Epithelial cell of prostate (primary cell): ENCODE results near the gene WNT8B.

Source experiments
- DNase-seq: peaks from one replicate; pipeline ENCODE4 v3.0.0-alpha.2; 2011; ENCODE audit warnings: low read depth, low spot score
- H3K27ac ChIP-seq: fragments of 450-650 bp; 2 replicates; pipeline ENCODE4 v1.5.1; 2017; ENCODE audit warnings: mild to moderate bottlenecking

WNT8B gene

DNA sequence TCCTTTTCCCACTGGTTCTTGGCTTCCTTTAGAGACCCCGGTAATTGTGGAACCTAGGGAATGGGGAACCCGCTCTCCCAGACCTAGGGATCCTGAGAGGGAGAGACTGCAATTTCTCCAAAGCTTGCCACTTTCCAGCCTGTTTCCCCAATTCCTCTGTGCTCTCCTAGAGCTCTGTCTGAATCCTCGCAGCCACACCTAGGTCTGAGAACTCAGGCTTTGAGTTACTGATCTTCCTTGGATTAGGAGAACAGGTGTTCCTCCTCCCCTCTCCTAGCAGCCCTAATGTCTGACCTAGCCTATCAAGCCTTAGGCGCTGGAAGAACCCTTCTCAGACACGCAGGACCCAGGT lies 20.0 kb downstream of the WNT8B start:
- H3K27ac ChIP-seq = no peak overlapping the region
- DNase-seq = no peak

DNA sequence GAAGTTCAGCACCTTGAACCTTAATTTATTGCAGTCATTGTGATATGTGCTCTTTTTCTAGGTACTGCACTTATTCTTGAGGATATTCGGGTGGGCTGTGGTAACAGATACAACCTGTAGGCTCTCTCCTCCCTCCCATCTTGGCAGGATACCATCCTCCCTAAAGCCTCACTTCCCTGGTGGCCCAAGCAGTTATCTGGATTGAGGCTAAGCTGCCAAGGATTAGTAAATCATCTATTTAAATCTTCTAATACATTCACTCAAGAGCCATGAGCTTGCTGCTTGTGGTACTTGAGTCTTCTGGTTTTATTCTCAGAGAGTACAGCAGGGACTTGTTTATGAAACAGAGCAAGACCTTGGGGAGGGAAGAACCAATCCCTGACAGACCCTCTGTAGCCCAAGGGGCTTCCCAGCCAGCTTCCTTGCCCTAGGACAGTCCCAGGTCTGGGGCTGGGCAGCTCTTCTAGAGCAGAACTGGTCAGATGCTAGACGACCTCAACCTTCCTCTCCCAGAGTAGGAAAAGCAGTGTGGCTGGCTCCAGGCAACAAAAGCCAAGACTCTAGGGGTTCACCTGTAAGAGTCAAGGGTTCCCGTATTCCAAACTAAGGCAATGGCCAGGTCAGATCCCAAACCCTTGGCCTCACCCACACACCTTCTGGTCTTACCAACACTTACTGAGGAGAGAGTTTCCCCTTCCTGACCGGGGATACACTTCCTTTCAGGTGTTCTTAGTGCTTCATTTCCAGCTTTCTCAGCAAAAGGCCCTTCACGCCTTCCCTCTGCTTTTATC lies 21.3 kb downstream of the WNT8B start:
- DNase-seq = no peak
- no peak overlapping the region for H3K27ac ChIP-seq

GRCh38 chr10:100485366-100485765 lies 22.6 kb downstream of the WNT8B start:
- DNase-seq = no peak
- H3K27ac ChIP-seq = no peak overlapping the region

- H3K27ac ChIP-seq = no peak overlapping the region
- no peak for DNase-seq
Measured at GRCh38 chr10:100485801-100486495, 23.1 kb downstream of the WNT8B start.

GRCh38 chr10:100487529-100487928 lies 24.7 kb downstream of the WNT8B start:
- no peak overlapping the region for H3K27ac ChIP-seq
- DNase-seq = no peak

DNA sequence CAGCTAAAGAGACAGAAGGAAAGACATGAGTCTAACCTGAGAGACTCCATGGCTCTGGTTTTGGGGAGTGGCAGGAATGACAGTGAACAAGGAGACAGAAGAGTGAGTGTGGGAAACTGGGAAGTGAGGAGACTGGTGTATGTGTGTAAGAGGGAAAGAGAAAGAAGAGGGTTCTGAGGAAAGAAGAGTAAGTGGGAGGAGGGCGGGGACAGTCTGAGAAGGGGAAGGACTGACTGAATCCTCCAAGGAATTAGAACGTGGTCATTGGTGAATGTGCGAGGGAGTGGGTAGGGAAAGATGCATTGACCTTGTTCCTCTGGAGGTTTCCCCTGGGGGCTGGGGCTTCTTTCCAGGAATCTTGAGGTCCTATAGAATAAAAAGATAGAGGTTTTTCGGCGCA lies 26.6 kb downstream of the WNT8B start:
- DNase-seq = no peak
- no peak overlapping the region for H3K27ac ChIP-seq

GRCh38 chr10:100490531-100490930 lies 27.7 kb downstream of the WNT8B start:
- no peak overlapping the region for H3K27ac ChIP-seq
- no peak for DNase-seq

DNA sequence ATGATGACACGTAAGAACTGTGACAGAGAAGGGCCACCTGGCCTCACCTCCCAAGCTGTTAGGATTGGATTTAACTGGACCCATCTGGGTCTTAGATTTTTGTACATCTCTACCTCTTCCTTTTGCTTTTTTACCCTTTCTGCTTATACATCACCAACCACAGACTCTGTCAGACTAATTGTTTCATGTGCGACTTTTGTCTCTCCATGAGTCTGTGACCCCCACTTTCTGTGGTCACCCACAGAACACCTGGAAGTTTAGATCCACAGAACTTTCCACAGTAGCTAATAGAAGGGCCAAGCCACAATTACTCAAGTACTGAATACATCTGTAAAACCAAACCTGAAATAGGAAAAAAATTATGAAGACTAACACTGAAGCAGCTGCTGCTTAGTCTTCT lies 33.8 kb downstream of the WNT8B start:
- no peak overlapping the region for H3K27ac ChIP-seq
- no peak for DNase-seq

DNA sequence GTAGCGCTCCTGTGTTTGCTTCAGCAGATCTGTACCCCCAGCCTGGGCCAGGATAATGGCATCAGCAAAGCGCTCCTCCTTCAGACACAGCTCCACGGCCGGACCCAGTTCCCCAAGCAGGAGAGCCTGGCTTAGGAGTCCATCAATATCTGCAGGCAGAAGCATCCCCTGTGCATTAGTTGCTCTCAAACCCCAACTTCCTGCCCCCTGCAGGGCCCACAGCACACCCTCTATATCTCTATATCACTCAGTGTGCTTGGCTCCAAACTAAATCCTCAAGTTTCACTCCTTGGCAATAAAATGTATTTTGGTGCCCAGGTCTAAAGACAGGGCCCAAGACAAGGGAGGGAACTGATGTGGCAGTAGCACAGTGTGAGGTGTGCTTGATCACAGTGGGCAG lies 35.2 kb downstream of the WNT8B start:
- H3K27ac ChIP-seq = no peak overlapping the region
- DNase-seq = no peak

GRCh38 chr10:100501423-100501822 lies 38.6 kb downstream of the WNT8B start:
- DNase-seq = no peak
- H3K27ac ChIP-seq = no peak overlapping the region

DNA sequence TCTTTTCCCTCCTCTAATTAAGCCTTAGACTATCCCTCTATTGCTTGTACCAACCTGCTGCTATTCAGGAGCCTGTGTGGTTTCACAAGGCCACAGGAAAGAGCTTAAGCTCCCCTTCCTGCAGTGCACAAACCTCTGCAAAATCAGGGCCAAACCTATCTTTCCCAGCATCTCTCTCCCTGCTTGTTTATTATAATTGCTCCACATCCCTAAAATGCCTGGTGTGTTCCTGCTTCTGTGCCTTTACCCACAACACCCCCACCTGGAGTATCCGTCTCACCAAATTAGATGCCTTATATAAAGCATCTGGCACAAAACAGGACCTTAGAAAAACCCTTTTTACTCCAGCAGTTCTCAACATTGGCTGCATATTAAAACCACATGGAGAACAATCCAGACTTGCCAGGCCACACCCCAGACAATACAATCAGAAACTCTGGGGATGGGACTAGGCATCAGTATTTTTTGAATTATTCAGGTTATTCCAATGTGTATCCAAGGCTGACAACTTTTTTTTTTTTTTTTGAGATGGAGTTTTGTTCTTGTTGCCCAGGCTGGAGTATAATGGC lies 40.2 kb downstream of the WNT8B start:
- no peak overlapping the region for H3K27ac ChIP-seq
- DNase-seq = no peak

DNA sequence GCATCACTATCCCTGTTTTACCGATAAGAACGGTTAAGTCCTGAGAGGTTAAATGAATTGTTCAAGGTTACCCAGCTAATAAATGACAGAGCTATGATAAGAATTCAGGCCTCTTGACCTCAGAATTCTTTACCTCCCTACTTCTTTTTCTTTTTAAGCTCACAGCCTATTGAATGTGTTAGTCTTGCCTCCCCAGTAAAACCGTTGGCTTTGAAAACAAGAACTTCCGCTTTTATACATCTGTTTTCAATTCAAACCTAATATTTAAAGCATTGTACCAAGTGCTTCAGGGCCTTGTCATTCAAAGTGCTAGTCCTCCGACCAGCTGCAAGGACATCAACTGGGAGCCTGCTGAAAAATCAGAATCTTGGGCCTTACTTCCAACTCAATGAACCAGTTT lies 41.3 kb downstream of the WNT8B start:
- no peak for DNase-seq

DNA sequence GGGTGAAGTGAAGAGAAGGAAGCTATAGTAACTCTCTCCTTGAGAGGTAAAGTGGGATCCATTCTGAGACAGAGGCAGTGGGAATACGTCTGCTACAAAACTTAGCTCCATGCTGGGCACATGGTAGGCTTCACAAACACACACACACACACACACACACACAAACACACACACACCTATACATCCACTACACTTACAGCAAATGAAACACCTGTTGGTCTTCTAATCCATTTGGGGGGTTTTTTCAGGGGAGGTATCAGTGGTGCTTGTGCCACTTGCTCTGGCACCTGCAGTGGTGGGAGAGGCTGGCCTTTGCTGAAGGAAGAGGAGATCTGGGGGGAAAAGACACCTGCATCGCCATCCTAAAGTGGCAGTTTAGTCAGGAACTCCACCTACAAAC lies 42.4 kb downstream of the WNT8B start:
- H3K27ac ChIP-seq = no peak overlapping the region

More for the DNA sequence above, 41.3 kb downstream of the WNT8B start:
- H3K27ac ChIP-seq = no peak overlapping the region

GRCh38 chr10:100506596-100507356 lies 44.0 kb downstream of the WNT8B start:
- DNase-seq = no peak
- no peak overlapping the region for H3K27ac ChIP-seq

More for the DNA sequence above, 42.4 kb downstream of the WNT8B start:
- DNase-seq = no peak

DNA sequence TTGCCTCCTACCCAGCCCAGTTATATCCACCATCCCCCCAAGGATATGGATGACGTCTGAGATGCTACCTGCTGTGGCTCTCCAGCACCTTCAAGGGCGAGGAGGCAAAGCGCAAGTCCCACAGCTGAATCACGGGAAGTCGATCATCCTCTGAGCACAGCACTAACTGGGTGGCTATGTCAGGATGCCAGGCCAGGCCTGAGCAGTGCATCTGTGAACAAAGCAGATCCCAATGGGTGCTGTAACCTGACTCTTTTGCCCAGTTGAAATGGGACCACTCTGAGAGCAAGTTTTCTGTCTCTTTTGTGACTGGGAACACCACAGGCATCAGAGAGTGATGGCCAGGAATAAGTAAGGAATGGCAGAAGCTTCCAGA lies 44.5 kb downstream of the WNT8B start:
- H3K27ac ChIP-seq = no peak overlapping the region
- DNase-seq = no peak

DNA sequence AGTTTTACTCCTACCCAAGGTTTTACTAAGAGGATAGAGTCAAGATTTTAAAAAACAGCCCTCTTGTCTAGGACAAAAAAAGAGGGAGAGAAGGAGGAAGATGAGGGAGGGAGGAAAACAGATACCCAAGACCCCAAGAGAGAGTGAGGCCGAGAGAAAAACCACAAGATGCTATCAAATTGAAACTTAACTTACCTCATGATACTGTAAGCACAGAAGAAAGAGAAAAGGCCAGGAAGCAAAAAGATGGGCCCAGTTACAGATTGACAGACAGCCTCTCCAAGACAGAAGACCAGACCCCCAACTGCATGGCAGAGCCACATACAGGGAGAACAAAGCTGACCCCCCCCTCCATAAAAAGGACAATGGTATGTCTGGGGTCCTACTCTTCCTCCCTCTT lies 45.5 kb downstream of the WNT8B start:
- no peak overlapping the region for H3K27ac ChIP-seq
- no peak for DNase-seq

- H3K27ac ChIP-seq = no peak overlapping the region
- no peak for DNase-seq
Measured at GRCh38 chr10:100508691-100509150, 45.9 kb downstream of the WNT8B start.

- DNase-seq = no peak
- H3K27ac ChIP-seq = no peak overlapping the region
Measured at GRCh38 chr10:100509241-100509840, 46.5 kb downstream of the WNT8B start.

DNA sequence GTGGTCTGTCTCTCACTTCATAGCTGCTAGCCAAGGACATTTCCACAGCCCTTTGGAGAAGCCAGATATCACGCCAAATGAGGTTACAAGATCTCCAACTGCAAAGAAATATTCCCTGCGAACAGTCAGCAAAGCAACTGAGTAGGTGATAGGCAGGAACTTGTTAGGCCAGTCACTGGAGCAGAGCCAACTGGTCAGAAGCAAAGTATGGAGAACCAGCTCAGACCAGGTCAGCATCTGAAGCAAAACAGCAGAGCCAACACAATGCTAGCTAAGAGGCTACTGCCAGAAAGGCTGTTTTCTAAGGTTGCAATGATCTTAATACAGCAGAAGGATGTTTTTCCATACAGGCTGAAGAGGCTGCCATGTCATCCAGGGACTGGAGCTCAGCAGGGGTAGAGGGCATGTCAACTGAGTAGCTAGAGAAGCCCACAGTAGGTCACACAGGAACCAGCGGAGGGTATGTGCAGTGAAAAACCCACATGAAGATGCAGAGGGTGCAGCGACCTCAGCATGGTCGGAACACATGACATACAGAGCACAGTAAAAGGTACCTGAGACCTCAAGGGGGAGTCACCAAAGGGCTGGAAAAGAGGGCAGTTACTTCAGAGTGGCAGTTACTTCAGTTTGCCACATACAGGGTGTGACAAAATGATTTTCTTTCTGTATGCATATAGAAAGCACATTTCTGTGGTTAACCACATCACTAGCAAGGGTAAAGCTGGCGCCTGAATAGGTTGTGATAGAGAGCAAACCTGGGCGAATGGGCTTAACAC lies 47.9 kb downstream of the WNT8B start:
- no peak for DNase-seq
- H3K27ac ChIP-seq = no peak overlapping the region

DNA sequence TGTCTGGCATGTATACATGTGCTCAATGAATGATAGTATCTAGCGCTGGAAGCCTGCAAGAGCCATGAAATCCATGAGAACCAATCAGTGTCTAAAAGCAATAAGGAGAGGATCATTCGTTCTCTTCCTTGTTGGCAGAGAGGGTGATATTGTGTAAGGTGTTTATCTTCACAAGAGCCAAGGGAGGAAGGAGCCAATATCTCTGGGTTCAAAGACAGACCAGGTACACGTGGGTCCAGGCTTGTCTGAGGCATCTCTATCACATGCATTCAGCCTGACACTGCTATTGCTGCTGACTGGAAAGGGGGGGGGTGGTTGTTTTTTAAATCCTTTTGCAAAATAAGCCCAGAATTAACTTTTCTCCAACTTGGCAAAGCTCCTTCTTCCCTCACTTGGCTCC lies 52.8 kb downstream of the WNT8B start:
- no peak for DNase-seq
- no peak overlapping the region for H3K27ac ChIP-seq
